H9 (cell line): ENCODE results near the gene PCDH9. TPM values are rescaled to one million over a fixed set of nuclear protein-coding genes. Genes with fewer than 3 reads are reported as not detected.

Experiments
- DNase-seq: peaks from one replicate; pipeline ENCODE4 v3.0.0-alpha.2; 2017
- H2AFZ ChIP-seq: one replicate; pipeline ENCODE4 v1.6.1; 2013; ENCODE audit warnings: mild to moderate bottlenecking, low read length, control low read depth, moderate library complexity
- H2AK5ac ChIP-seq: 2 replicates; pipeline ENCODE4 v1.6.1; 2013; ENCODE audit warnings: low read length, control low read depth, mixed read lengths; ENCODE audit not compliant: insufficient read length
- H2BK120ac ChIP-seq: one replicate; pipeline ENCODE4 v1.6.1; 2013; ENCODE audit warnings: low read depth, mild to moderate bottlenecking, low read length, control low read depth, inconsistent platforms; ENCODE audit not compliant: poor library complexity, severe bottlenecking
- H2BK12ac ChIP-seq: 2 replicates; pipeline ENCODE4 v1.6.1; 2013; ENCODE audit warnings: low read length, control low read depth, mixed read lengths, low read depth; ENCODE audit not compliant: insufficient read length
- H2BK15ac ChIP-seq: 2 replicates; pipeline ENCODE4 v1.6.1; 2013; ENCODE audit warnings: low read depth, low read length, control low read depth
- H2BK20ac ChIP-seq: one replicate; pipeline ENCODE4 v1.6.1; 2013; ENCODE audit warnings: low read depth, mild to moderate bottlenecking, low read length, control low read depth, inconsistent platforms; ENCODE audit not compliant: poor library complexity, severe bottlenecking
- H2BK5ac ChIP-seq: 2 replicates; pipeline ENCODE4 v1.6.1; 2013; ENCODE audit warnings: low read length, control low read depth, mixed read lengths; ENCODE audit not compliant: insufficient read length
- H3K14ac ChIP-seq: 2 replicates; pipeline ENCODE4 v1.6.1; 2013; ENCODE audit warnings: low read length, control low read depth; ENCODE audit not compliant: insufficient read depth
- H3K18ac ChIP-seq: 2 replicates; pipeline ENCODE4 v1.6.1; 2013; ENCODE audit warnings: low read depth, mild to moderate bottlenecking, mixed read lengths, low read length, control low read depth; ENCODE audit not compliant: insufficient read length
- H3K23ac ChIP-seq: 2 replicates; pipeline ENCODE4 v1.6.1; 2013; ENCODE audit warnings: low read length, control low read depth, mixed read lengths, low read depth; ENCODE audit not compliant: insufficient read length
- H3K23me2 ChIP-seq: 2 replicates; pipeline ENCODE4 v1.6.1; 2013; ENCODE audit warnings: low read depth, mild to moderate bottlenecking, mixed read lengths, low read length, control low read depth; ENCODE audit not compliant: insufficient read length, poor library complexity, severe bottlenecking
- H3K27ac ChIP-seq: 2 replicates; pipeline ENCODE4 v1.5.1; 2013; ENCODE audit warnings: low read length, control low read depth, mixed read lengths, low read depth; ENCODE audit not compliant: insufficient read length
- H3K27me3 ChIP-seq: 2 replicates; pipeline ENCODE4 v1.6.1; 2013; ENCODE audit warnings: low read length, control low read depth, inconsistent platforms; ENCODE audit not compliant: insufficient read depth
- H3K4ac ChIP-seq: 2 replicates; pipeline ENCODE4 v1.6.1; 2013; ENCODE audit warnings: low read depth, mild to moderate bottlenecking, control low read depth, inconsistent platforms, low read length, moderate library complexity
- H3K4me1 ChIP-seq: 2 replicates; pipeline ENCODE4 v1.6.1; 2013; ENCODE audit warnings: low read length, control low read depth, inconsistent platforms; ENCODE audit not compliant: insufficient read depth
- H3K4me2 ChIP-seq: 2 replicates; pipeline ENCODE4 v1.6.1; 2013; ENCODE audit warnings: low read length, control low read depth, mixed read lengths; ENCODE audit not compliant: insufficient read length, insufficient read depth
- H3K56ac ChIP-seq: 2 replicates; pipeline ENCODE4 v1.6.1; 2013; ENCODE audit warnings: low read depth, mild to moderate bottlenecking, mixed read lengths, low read length, control low read depth; ENCODE audit not compliant: insufficient read length
- H3K79me1 ChIP-seq: 2 replicates; pipeline ENCODE4 v1.6.1; 2013; ENCODE audit warnings: low read depth, mild to moderate bottlenecking, moderate library complexity, low read length, control low read depth, inconsistent platforms; ENCODE audit not compliant: insufficient read depth, poor library complexity, severe bottlenecking
- H3K79me2 ChIP-seq: 2 replicates; pipeline ENCODE4 v1.6.1; 2013; ENCODE audit warnings: low read length, control low read depth, inconsistent platforms; ENCODE audit not compliant: insufficient read depth
- H3K9ac ChIP-seq: 2 replicates; pipeline ENCODE4 v1.6.1; 2013; ENCODE audit warnings: low read length, control low read depth, mixed read lengths; ENCODE audit not compliant: insufficient read length; ENCODE audit errors: extremely low read depth
- H3K9me3 ChIP-seq: one replicate; pipeline ENCODE4 v1.6.1; 2013; ENCODE audit warnings: low read depth, low read length, inconsistent platforms; ENCODE audit not compliant: control insufficient read depth
- H3T11ph ChIP-seq: one replicate; pipeline ENCODE4 v1.6.1; 2013; ENCODE audit warnings: mild to moderate bottlenecking, low read length, control low read depth, inconsistent platforms
- H4K20me1 ChIP-seq: one replicate; pipeline ENCODE4 v1.6.1; 2013; ENCODE audit not compliant: control insufficient read depth, insufficient read length, insufficient read depth
- H4K5ac ChIP-seq: 2 replicates; pipeline ENCODE4 v1.6.1; 2013; ENCODE audit warnings: low read depth, mild to moderate bottlenecking, mixed read lengths, low read length, control low read depth; ENCODE audit not compliant: insufficient read length
- H4K8ac ChIP-seq: replicated peaks from 2 replicates; pipeline ENCODE4 v1.6.1; 2013; ENCODE audit warnings: low read length, control low read depth, mixed read lengths, low read depth; ENCODE audit not compliant: insufficient read length
- H4K91ac ChIP-seq: 2 replicates; pipeline ENCODE4 v1.6.1; 2013; ENCODE audit warnings: low read depth, mild to moderate bottlenecking, moderate library complexity, mixed read lengths, low read length, control low read depth; ENCODE audit not compliant: insufficient read length
- H3K27ac Mint-ChIP-seq, 3 experiments: 2 replicates in 2 of 3; 3 replicates in 1 of 3; pipeline ENCODE4 v1.8.0; 2020 to 2021; ENCODE audit warnings: mixed read lengths in 3 of 3, mild to moderate bottlenecking in 1 of 3, moderate library complexity in 1 of 3
- H3K27me3 Mint-ChIP-seq: 2 replicates; pipeline ENCODE4 v1.8.0; 2021; ENCODE audit warnings: low read depth, mild to moderate bottlenecking, moderate library complexity, mixed read lengths
- H3K36me3 Mint-ChIP-seq, 3 experiments: 2 replicates in 2 of 3; 3 replicates in 1 of 3; pipeline ENCODE4 v1.8.0; 2020 to 2021; ENCODE audit warnings: low read depth in 3 of 3, mixed read lengths in 3 of 3; ENCODE audit not compliant: insufficient read depth in 1 of 3
- H3K4me1 Mint-ChIP-seq, 2 experiments: 2 replicates each; pipeline ENCODE4 v1.8.0; 2020; ENCODE audit warnings: mixed read lengths in 2 of 2
- H3K4me3 Mint-ChIP-seq, 2 experiments: 2 replicates in 1 of 2; 3 replicates in 1 of 2; pipeline ENCODE4 v1.8.0; 2020 to 2021; ENCODE audit warnings: mild to moderate bottlenecking in 2 of 2, mixed read lengths in 2 of 2, moderate library complexity in 1 of 2
- H3K9me3 Mint-ChIP-seq, 2 experiments: 2 replicates in 1 of 2; 3 replicates in 1 of 2; pipeline ENCODE4 v1.8.0; 2020; ENCODE audit warnings: mild to moderate bottlenecking in 2 of 2, mixed read lengths in 2 of 2, moderate library complexity in 1 of 2
- WGBS: extraction: QIAGEN DNeasy Blood & Tissue Kit; methylation state at CpG from one replicate; pipeline ENCODE4 v1.1.7; 2013; ENCODE audit warnings: missing lambda C conversion rate, low lambda C conversion rate, mixed read lengths; ENCODE audit not compliant: insufficient read length; ENCODE audit errors: extremely low coverage; 5-methylcytosine and 5-hydroxymethylcytosine counted together
- total RNA-seq: library from RNA; stranded (reverse); gene quantifications from 2 replicates; pipeline ENCODE4 v1.2.1, GENCODE V29; 2021
- TF ChIP-seq, protein P1 (sequence below): fragments of 200-600 bp; sonication (generic); conservative IDR thresholded peaks from 3 replicates; pipeline ENCODE4 v1.8.0; 2021; ENCODE audit warnings: antibody characterized with exemption, mild to moderate bottlenecking

The PCDH9 gene
- total RNA-seq, 1 experiment from 2014 or later = 0.11 TPM

DNA sequence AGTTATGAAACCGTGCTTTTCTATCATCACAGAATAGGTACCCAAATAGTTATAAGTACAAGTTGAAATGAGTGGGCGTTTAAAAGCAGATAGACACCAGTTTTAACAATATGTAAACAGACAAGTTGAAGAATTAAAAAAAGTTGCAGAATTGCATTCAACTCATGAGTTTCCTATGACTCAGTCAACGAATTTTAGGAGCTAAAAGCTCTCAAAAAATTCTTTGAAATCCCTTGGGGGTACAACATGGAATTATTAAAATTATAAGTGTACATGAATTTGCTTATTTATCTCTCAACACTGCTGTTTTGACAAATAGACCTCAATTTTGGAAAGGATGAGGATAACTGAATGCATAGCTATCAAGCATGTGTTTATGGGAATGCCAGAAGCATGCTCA lies 693.4 kb downstream of the PCDH9 start:
- no peak overlapping the region for H3K4me3 Mint-ChIP-seq
- H3K23me2 ChIP-seq = no peaks in the 10 kb centered on the region

More for the DNA sequence above, 693.4 kb downstream of the PCDH9 start:
- no peak overlapping the region for H3K27ac ChIP-seq
- no peaks in the 10 kb centered on the region for H3K9me3 ChIP-seq
- no peak overlapping the region for H2AK5ac ChIP-seq
- H3K9ac ChIP-seq = no peak overlapping the region
- no peaks in the 10 kb centered on the region for H4K20me1 ChIP-seq
- H3K4me1 ChIP-seq = no peaks in the 10 kb centered on the region
- H4K5ac ChIP-seq = no peak overlapping the region
- Mint-ChIP-seq H3K27ac (no peak overlapping the region), H3K27me3 (no peaks in the 10 kb centered on the region), H3K9me3 (no peaks in the 10 kb centered on the region), H3K4me1 (peaks cover 3% of the 10 kb centered on the region in 2 experiments), H3K36me3 (no peaks in the 10 kb centered on the region)
- H3K79me1 ChIP-seq = no peaks in the 10 kb centered on the region
- H4K8ac ChIP-seq = no peak overlapping the region
- H3T11ph ChIP-seq = no peak overlapping the region
- no peak overlapping the region for H2BK20ac ChIP-seq
- no peaks in the 10 kb centered on the region for H3K79me2 ChIP-seq
- WGBS = no CpG with 5 or more reads among the region's 3 CpGs
- DNase-seq = no peak
- no peak overlapping the region for H3K4ac ChIP-seq
- H3K4me2 ChIP-seq = no peak overlapping the region
- TF ChIP-seq, protein P1, sequence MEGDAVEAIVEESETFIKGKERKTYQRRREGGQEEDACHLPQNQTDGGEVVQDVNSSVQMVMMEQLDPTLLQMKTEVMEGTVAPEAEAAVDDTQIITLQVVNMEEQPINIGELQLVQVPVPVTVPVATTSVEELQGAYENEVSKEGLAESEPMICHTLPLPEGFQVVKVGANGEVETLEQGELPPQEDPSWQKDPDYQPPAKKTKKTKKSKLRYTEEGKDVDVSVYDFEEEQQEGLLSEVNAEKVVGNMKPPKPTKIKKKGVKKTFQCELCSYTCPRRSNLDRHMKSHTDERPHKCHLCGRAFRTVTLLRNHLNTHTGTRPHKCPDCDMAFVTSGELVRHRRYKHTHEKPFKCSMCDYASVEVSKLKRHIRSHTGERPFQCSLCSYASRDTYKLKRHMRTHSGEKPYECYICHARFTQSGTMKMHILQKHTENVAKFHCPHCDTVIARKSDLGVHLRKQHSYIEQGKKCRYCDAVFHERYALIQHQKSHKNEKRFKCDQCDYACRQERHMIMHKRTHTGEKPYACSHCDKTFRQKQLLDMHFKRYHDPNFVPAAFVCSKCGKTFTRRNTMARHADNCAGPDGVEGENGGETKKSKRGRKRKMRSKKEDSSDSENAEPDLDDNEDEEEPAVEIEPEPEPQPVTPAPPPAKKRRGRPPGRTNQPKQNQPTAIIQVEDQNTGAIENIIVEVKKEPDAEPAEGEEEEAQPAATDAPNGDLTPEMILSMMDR = no peak
- H2BK5ac ChIP-seq = no peak overlapping the region
- no peak overlapping the region for H2BK15ac ChIP-seq
- no peak overlapping the region for H3K14ac ChIP-seq
- H3K18ac ChIP-seq = no peak overlapping the region
- H4K91ac ChIP-seq = no peak overlapping the region
- H2AFZ ChIP-seq = no peak overlapping the region
- H3K27me3 ChIP-seq = no peaks in the 10 kb centered on the region
- no peak overlapping the region for H2BK120ac ChIP-seq
- no peak overlapping the region for H3K56ac ChIP-seq
- H2BK12ac ChIP-seq = no peak overlapping the region
- H3K23ac ChIP-seq = no peak overlapping the region
